ENCODE results near the gene ACSL3. TPM values are rescaled to one million over a fixed set of nuclear protein-coding genes. Genes with fewer than 3 reads are reported as not detected.

The ACSL3 gene
- total RNA-seq, 1 experiment from 2014 or later = 236 TPM

- Histone ChIP-seq H3F3A (ENCODE audit: low read length, unreplicated experiment) (peaks cover 3% of the 10 kb centered on the region), H3K4me2 (ENCODE audit: low read length) (no peak overlapping the region), H3K9ac (ENCODE audit: low read length) (no peak overlapping the region), H3K27me3 (ENCODE audit: low read length) (no peaks in the 10 kb centered on the region), H3K79me2 (ENCODE audit: low read length) (no peaks in the 10 kb centered on the region), H4K20me1 (ENCODE audit: low read length) (no peaks in the 10 kb centered on the region), H3K9me3 (ENCODE audit: low read length) (no peaks in the 10 kb centered on the region), H3K9me2 (replicated peaks; ENCODE audit: low read length) (no peaks in the 10 kb centered on the region), H2AFZ (ENCODE audit: low read length) (no peak overlapping the region), H3K27ac (ENCODE audit: low read length) (no peak overlapping the region), H3K4me3 (ENCODE audit: low read length) (no peak overlapping the region), H3K36me3 (ENCODE audit: low read depth, low read length) (peaks cover 66% of the 10 kb centered on the region), H3K4me1 (ENCODE audit: insufficient read depth, low read length) (no peaks in the 10 kb centered on the region)
- POLR2A ChIA-PET (ENCODE audit: unreplicated experiment) = interaction anchor here (0.6 kb wide), 1 partner anchor 48 kb away, joined by 4 read pairs; no protein-coding TSS in a partner anchor
- ATAC-seq (no peak), DNase-seq (no peak)
- CTCF ChIA-PET = interaction anchor here (0.5 kb wide), 1 partner anchor 31 kb away, joined by 3 read pairs; no protein-coding TSS in a partner anchor
- intact Hi-C loops (cut with micrococcal nuclease) = no loop called here
- TF ChIP-seq EZH2 (IDR thresholded peaks at IDR 0.05; ENCODE audit: low read length, unreplicated experiment) (no peak), EZH2phosphoT487 (IDR thresholded peaks at IDR 0.05; ENCODE audit: borderline replicate concordance, low read length) (no peak)
- TF ChIP-seq, protein P1, sequence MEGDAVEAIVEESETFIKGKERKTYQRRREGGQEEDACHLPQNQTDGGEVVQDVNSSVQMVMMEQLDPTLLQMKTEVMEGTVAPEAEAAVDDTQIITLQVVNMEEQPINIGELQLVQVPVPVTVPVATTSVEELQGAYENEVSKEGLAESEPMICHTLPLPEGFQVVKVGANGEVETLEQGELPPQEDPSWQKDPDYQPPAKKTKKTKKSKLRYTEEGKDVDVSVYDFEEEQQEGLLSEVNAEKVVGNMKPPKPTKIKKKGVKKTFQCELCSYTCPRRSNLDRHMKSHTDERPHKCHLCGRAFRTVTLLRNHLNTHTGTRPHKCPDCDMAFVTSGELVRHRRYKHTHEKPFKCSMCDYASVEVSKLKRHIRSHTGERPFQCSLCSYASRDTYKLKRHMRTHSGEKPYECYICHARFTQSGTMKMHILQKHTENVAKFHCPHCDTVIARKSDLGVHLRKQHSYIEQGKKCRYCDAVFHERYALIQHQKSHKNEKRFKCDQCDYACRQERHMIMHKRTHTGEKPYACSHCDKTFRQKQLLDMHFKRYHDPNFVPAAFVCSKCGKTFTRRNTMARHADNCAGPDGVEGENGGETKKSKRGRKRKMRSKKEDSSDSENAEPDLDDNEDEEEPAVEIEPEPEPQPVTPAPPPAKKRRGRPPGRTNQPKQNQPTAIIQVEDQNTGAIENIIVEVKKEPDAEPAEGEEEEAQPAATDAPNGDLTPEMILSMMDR (conservative IDR thresholded peaks at IDR 0.05; ENCODE audit: low read depth, low read length) = no peak
- no TSS peak for BruUV-seq (replicated peaks)
Measured at GRCh38 chr2:222927600-222927999, 66.8 kb downstream of the ACSL3 start.

GRCh38 chr2:222928335-222928734 lies 67.5 kb downstream of the ACSL3 start:
- TF ChIP-seq EZH2 (IDR thresholded peaks at IDR 0.05; ENCODE audit: low read length, unreplicated experiment) = no peak
- TF ChIP-seq EZH2phosphoT487 (IDR thresholded peaks at IDR 0.05; ENCODE audit: borderline replicate concordance, low read length) = no peak
- TF ChIP-seq, protein P1 (conservative IDR thresholded peaks at IDR 0.05; ENCODE audit: low read depth, low read length) = no peak
- peaks cover 63% of the 10 kb centered on the region for H3K36me3 ChIP-seq (ENCODE audit: low read depth, low read length)
- BruUV-seq (replicated peaks) = no TSS peak

DNA sequence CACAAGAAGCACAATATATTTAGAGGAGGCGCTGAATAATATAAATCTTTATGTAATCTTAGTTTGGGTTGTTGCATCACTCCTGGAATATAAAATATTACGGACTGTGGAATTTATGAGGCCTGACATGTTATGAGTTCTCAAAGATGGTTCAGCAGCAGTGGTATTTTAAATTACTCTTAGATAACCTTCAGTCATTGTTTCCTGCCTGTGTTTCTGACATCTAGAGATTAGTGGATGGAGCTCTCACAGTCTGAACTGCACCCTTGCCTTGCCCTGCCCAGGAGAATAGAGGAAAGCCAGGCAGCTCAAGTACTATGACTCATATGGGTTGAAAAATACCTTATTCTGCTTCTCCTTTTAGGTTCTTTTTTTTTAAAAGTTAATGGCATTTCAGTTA lies 70.0 kb downstream of the ACSL3 start:
- Histone ChIP-seq H3K27me3 (ENCODE audit: low read length) (no peaks in the 10 kb centered on the region), H3K9me2 (replicated peaks; ENCODE audit: low read length) (no peaks in the 10 kb centered on the region), H3K9ac (ENCODE audit: low read length) (no peak overlapping the region), H3K4me2 (ENCODE audit: low read length) (no peak overlapping the region), H3K4me1 (ENCODE audit: insufficient read depth, low read length) (no peaks in the 10 kb centered on the region), H3K36me3 (ENCODE audit: low read depth, low read length) (peaks cover 69% of the 10 kb centered on the region), H4K20me1 (ENCODE audit: low read length) (no peaks in the 10 kb centered on the region), H3F3A (ENCODE audit: low read length, unreplicated experiment) (peaks cover 3% of the 10 kb centered on the region), H3K4me3 (ENCODE audit: low read length) (no peak overlapping the region), H3K27ac (ENCODE audit: low read length) (no peak overlapping the region), H3K79me2 (ENCODE audit: low read length) (no peaks in the 10 kb centered on the region), H2AFZ (ENCODE audit: low read length) (no peak overlapping the region), H3K9me3 (ENCODE audit: low read length) (no peaks in the 10 kb centered on the region)
- intact Hi-C loops (cut with micrococcal nuclease) = no loop called here
- ChIA-PET CTCF (interaction anchor here (0.7 kb wide), 1 partner anchor 24 kb away, joined by 3 read pairs; no protein-coding TSS in a partner anchor), POLR2A (ENCODE audit: unreplicated experiment) (interaction anchor here (0.5 to 0.6 kb wide), 2 partner anchors 97 to 105 kb away, joined by 3 read pairs; no protein-coding TSS in a partner anchor)
- no peak for TF ChIP-seq EZH2phosphoT487 (IDR thresholded peaks at IDR 0.05; ENCODE audit: borderline replicate concordance, low read length)
- TF ChIP-seq, protein P1 (conservative IDR thresholded peaks at IDR 0.05; ENCODE audit: low read depth, low read length) = no peak
- TF ChIP-seq EZH2 (IDR thresholded peaks at IDR 0.05; ENCODE audit: low read length, unreplicated experiment) = no peak
- no TSS peak for BruUV-seq (replicated peaks)
- ATAC-seq = peak; percentile 48
- no peak for DNase-seq

More at GRCh38 chr2:222928335-222928734, 67.5 kb downstream of the ACSL3 start:
- intact Hi-C loops (cut with micrococcal nuclease) = no loop called here
- CTCF ChIA-PET = interaction anchor here (0.5 kb wide), 1 partner anchor 31 kb away, joined by 3 read pairs; no protein-coding TSS in a partner anchor
- H3K9me2 ChIP-seq (replicated peaks; ENCODE audit: low read length) = no peaks in the 10 kb centered on the region
- H3K9ac ChIP-seq (ENCODE audit: low read length) = no peak overlapping the region
- H4K20me1 ChIP-seq (ENCODE audit: low read length) = no peaks in the 10 kb centered on the region
- no peak overlapping the region for H3K27ac ChIP-seq (ENCODE audit: low read length)
- H3F3A ChIP-seq (ENCODE audit: low read length, unreplicated experiment) = peaks cover 3% of the 10 kb centered on the region
- H3K79me2 ChIP-seq (ENCODE audit: low read length) = no peaks in the 10 kb centered on the region
- H3K27me3 ChIP-seq (ENCODE audit: low read length) = no peaks in the 10 kb centered on the region
- H2AFZ ChIP-seq (ENCODE audit: low read length) = no peak overlapping the region
- no peak overlapping the region for H3K4me2 ChIP-seq (ENCODE audit: low read length)
- POLR2A ChIA-PET (ENCODE audit: unreplicated experiment) = interaction anchor here (0.6 kb wide), 1 partner anchor 49 kb away, joined by 4 read pairs; no protein-coding TSS in a partner anchor
- H3K9me3 ChIP-seq (ENCODE audit: low read length) = no peaks in the 10 kb centered on the region
- no peak overlapping the region for H3K4me3 ChIP-seq (ENCODE audit: low read length)
- DNase-seq (no peak), ATAC-seq (no peak)
- H3K4me1 ChIP-seq (ENCODE audit: insufficient read depth, low read length) = no peaks in the 10 kb centered on the region
